GM19324 (cell line): Measurements from ENCODE around the gene SULT1C3.
"Not testable (repeated sequence)": the region's sequence is repeated elsewhere in the genome, so short reads cannot be mapped to it uniquely, and the experiment has no call there.

Experiments used
- ATAC-seq: cut with Tn5 transposase; IDR thresholded peaks from one replicate; pipeline ENCODE4 v1.9.1; 2021; ENCODE audit warnings: mild to moderate bottlenecking, moderate library complexity; ENCODE audit not compliant: unreplicated experiment, low FRiP score

SULT1C3 gene

GRCh38 chr2:108243566-108243965, 3.8 kb downstream of the SULT1C3 start:
- no peak for ATAC-seq

- no peak for ATAC-seq
These were observed 5.1 kb downstream of the SULT1C3 start for GRCh38 chr2:108244667-108245414.

GRCh38 chr2:108253106-108253505, 13.3 kb downstream of the SULT1C3 start:
- no peak for ATAC-seq

- no peak for ATAC-seq
These were observed 18.1 kb downstream of the SULT1C3 start for GRCh38 chr2:108257757-108258331.

- ATAC-seq = no peak
These were observed 21.0 kb downstream of the SULT1C3 start for GRCh38 chr2:108260773-108261172.

GRCh38 chr2:108262036-108262435, 22.3 kb downstream of the SULT1C3 start:
- no peak for ATAC-seq

- no peak for ATAC-seq
These were observed 23.6 kb downstream of the SULT1C3 start for GRCh38 chr2:108263401-108263800.

- ATAC-seq = no peak
These were observed 26.4 kb downstream of the SULT1C3 start for GRCh38 chr2:108266218-108266617.

GRCh38 chr2:108267101-108267500, 27.3 kb downstream of the SULT1C3 start:
- ATAC-seq = no peak

GRCh38 chr2:108268001-108268400, 28.2 kb downstream of the SULT1C3 start:
- no peak for ATAC-seq

- ATAC-seq = no peak
These were observed 30.6 kb downstream of the SULT1C3 start for GRCh38 chr2:108270346-108270745.

- ATAC-seq = no peak
These were observed 31.2 kb downstream of the SULT1C3 start for GRCh38 chr2:108270768-108271506.

- ATAC-seq = no peak
These were observed 32.0 kb downstream of the SULT1C3 start for GRCh38 chr2:108271691-108272253.

- ATAC-seq = no peak
These were observed 38.9 kb downstream of the SULT1C3 start for GRCh38 chr2:108278631-108279030.

GRCh38 chr2:108279468-108279867, 39.7 kb downstream of the SULT1C3 start:
- ATAC-seq = no peak

- no peak for ATAC-seq
These were observed 40.7 kb downstream of the SULT1C3 start for GRCh38 chr2:108280466-108280865.

GRCh38 chr2:108284566-108284965, 44.8 kb downstream of the SULT1C3 start:
- ATAC-seq = not testable (repeated sequence)

- no peak for ATAC-seq
These were observed 45.8 kb downstream of the SULT1C3 start for GRCh38 chr2:108285616-108286015.

GRCh38 chr2:108287169-108287568, 47.4 kb downstream of the SULT1C3 start:
- ATAC-seq = no peak

- no peak for ATAC-seq
These were observed 48.9 kb downstream of the SULT1C3 start, which contains the start of gene SULT1C2 for GRCh38 chr2:108288534-108289106. SULT1C2 (plus strand) TSS chr2:108288895; CDS start chr2:108293668, 4,773 bp downstream.

- no peak for ATAC-seq
These were observed 54.1 kb downstream of the SULT1C3 start for GRCh38 chr2:108293850-108294249.
